GM19025 (cell line): ENCODE results near the gene PRCD.
A peak's percentile ranks its signal among the peaks of the same experiment; 100 is the strongest.
"Not testable (repeated sequence)": the region's sequence is repeated elsewhere in the genome, so short reads cannot be mapped to it uniquely, and the experiment has no call there.

Source experiments
- ATAC-seq: cut with Tn5 transposase; IDR thresholded peaks from one replicate; pipeline ENCODE4 v1.9.1; 2021; ENCODE audit warnings: mild to moderate bottlenecking, low read depth, moderate library complexity; ENCODE audit not compliant: unreplicated experiment

The PRCD gene

GRCh38 chr17:76502341-76503211 is 37.3 kb upstream of the PRCD start:
- no peak for ATAC-seq

- ATAC-seq = no peak
Measured at GRCh38 chr17:76504117-76504516, 35.7 kb upstream of the PRCD start.

GRCh38 chr17:76506408-76507345 is 33.2 kb upstream of the PRCD start:
- ATAC-seq = no peak

DNA sequence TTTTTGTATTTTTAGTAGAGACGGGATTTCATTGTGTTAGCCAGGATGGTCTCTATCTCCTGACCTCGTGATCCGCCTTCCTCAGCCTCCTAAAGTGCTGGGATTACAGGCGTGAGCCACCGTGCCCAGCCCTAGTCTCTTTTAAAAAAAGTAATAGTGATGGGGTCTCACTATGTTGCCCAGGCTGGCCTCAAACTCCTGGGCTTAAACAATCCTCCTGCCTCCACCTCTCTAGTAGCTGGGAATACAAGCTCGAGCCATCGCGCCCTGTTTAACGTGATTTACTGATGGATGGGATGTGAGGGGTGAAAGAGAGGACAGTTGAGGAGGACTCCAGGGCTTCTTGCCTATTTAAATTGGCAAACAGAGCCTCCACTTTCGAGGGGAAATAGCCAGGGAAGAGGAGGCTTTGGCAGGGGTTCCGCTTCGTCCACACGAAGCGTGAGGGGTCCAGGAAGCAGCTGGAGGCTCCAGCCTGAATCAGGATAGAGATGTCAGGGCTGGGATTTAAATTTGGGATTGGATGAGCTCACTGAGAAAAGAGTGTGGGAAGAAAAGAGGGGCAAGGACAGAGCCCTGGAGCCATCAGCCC is 31.3 kb upstream of the PRCD start:
- ATAC-seq = not testable (repeated sequence)

GRCh38 chr17:76510831-76511244 is 29.0 kb upstream of the PRCD start:
- ATAC-seq = no peak

GRCh38 chr17:76511668-76512365 is 28.0 kb upstream of the PRCD start:
- ATAC-seq = no peak

DNA sequence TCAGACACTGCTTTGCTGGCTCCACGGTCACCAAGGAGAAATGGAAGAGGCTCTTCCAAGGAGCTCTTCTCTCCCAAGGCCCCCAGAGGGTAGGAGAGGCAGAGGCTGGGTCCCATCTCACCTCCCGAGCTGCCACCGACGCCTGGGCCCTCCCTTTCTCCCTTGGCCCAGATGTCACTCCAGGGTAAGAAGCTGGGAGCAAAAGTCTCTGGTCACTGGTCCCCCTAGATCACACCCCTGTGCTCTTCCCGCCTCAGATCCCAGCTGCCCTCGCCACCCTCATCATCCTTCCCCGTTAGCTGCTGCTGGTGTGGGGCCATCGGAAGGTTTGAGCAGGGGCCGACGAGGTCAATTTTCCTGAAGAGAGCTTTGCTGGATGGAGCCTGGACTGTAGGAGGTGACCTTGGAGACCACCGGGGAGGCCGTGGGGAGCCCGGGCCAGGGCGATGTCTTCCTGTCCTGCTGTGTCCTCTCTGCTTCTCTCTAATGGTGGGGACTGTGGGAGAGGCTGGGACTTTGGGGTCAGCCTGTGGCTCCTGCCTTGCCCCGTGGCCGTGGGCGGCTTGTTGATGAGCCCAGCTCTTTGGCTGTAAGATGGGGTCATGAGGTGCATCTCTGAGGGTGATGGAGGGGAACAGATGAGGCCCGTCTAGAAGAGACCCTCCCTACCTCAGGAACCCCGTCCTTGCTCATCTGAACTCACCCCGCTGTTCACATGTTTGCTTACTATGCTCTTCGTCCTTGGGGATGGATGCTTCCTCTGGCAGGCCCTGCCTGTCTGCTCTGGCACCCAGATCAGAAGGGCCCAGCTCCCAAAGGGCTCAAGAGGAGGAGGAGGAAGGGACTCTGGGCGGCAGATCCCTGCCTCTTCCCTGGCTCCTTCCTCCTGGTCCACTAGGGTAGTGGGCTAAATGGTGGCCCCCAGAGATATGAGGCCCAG is 27.2 kb upstream of the PRCD start:
- ATAC-seq = no peak

DNA sequence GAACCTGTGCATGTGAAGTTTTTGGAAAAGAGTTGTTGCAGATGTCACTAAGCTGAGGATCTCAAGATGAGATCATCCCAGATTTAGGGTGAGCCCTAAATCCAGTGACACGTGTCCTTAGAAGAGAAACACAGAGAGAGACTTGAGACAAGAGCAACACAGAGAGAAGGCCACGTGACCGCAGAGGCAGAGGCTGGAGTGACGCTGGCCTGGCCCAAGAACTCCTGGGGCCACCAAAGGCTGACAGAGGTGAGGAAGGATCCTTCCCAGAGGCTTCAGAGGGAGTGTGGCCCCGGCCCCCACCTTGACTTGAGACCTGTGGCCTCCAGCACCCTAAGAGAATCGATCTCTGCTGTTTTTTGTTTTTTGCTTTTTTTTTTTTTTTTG is 26.5 kb upstream of the PRCD start:
- ATAC-seq = no peak

DNA sequence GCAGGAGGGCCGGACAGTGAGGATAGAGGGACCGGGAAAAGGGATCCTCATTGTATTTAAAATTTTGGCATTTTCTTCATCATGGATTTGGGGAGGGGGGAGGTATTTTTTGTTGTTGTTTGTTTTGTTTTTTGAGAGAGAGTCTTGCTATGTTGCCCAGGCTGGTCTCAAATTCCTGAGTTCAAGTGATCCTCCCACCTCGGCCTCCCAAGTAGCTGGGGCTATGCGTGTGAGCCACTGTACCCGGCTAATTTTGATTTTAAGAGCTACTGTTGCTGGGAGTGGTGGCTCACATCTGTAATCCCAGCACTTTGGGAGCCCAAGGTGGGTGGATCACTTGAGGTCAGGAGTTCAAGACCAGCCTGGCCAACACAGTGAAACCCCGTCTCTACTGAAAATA is 25.5 kb upstream of the PRCD start:
- ATAC-seq = not testable (repeated sequence)

- peak; percentile 62 for ATAC-seq
Measured at GRCh38 chr17:76515274-76515949, 24.4 kb upstream of the PRCD start.

- ATAC-seq = no peak
Measured at GRCh38 chr17:76517638-76518038, 22.2 kb upstream of the PRCD start.

GRCh38 chr17:76519048-76519966 is 20.5 kb upstream of the PRCD start:
- ATAC-seq = no peak

GRCh38 chr17:76521262-76521661 is 18.6 kb upstream of the PRCD start:
- ATAC-seq = no peak

- ATAC-seq = not testable (repeated sequence)
Measured at GRCh38 chr17:76521683-76522082, 18.2 kb upstream of the PRCD start.

- no peak for ATAC-seq
Measured at GRCh38 chr17:76523084-76524037, 16.5 kb upstream of the PRCD start.
